ENCODE results near the gene TIMM44. TPM values are rescaled to one million over a fixed set of nuclear protein-coding genes. Genes with fewer than 3 reads are reported as not detected.
"Not testable (repeated sequence)": the region's sequence is repeated elsewhere in the genome, so short reads cannot be mapped to it uniquely, and the experiment has no call there.

TIMM44 gene
- total and polyA plus RNA-seq, 7 donors, result 33.0 to 80.1 (median 72.4) TPM

- no peak for DNase-seq
- H3K36me3 ChIP-seq, result peaks cover 42 to 86% (median 50%) of the 10 kb centered on the region in 4 donors
- intact Hi-C loops (cut with DNase I), result no loop called here
- H3K27ac ChIP-seq, result no peak overlapping the region
- no peaks in the 10 kb centered on the region for H3K9me3 ChIP-seq
- no peak overlapping the region for H3K4me3 ChIP-seq
- H3K4me1 ChIP-seq, result no peaks in the 10 kb centered on the region
- TF ChIP-seq CTCF (IDR thresholded peaks at IDR 0.05), result no peak
- no peaks in the 10 kb centered on the region for H3K27me3 ChIP-seq
- WGBS, 2 donors, result 96% methylated on average over 25 of the region's 25 CpGs
These were observed 20.1 kb upstream of the TIMM44 start for GRCh38 chr19:7963566-7963965.

GRCh38 chr19:7962644-7963268 lies 19.3 kb upstream of the TIMM44 start:
- WGBS, 2 donors, result 90 to 91% methylated on average over 22 of the region's 22 CpGs
- no peak for DNase-seq
- peaks cover 36 to 78% (median 46%) of the 10 kb centered on the region in 4 donors for H3K36me3 ChIP-seq

GRCh38 chr19:7961920-7962626 lies 18.6 kb upstream of the TIMM44 start:
- TF ChIP-seq CTCF (IDR thresholded peaks at IDR 0.05), result no peak
- no peak for TF ChIP-seq POLR2AphosphoS5 (IDR thresholded peaks at IDR 0.05)
- no peak for TF ChIP-seq POLR2A (IDR thresholded peaks at IDR 0.05)
- no peak for TF ChIP-seq EP300 (IDR thresholded peaks at IDR 0.05)
- DNase-seq, result no peak
- Histone ChIP-seq H3K27ac (no peak overlapping the region), H3K4me1 (no peaks in the 10 kb centered on the region), H3K36me3 (peaks cover 29 to 71% (median 43%) of the 10 kb centered on the region in 4 donors), H3K27me3 (no peaks in the 10 kb centered on the region), H3K4me3 (no peak overlapping the region), H3K9me3 (no peaks in the 10 kb centered on the region)
- 84 to 89% methylated on average over 13 of the region's 13 CpGs for WGBS, 2 donors
- intact Hi-C loops (cut with DNase I), result no loop called here

More at GRCh38 chr19:7962644-7963268, 19.3 kb upstream of the TIMM44 start:
- no peak overlapping the region for H3K27ac ChIP-seq
- no peaks in the 10 kb centered on the region for H3K27me3 ChIP-seq
- intact Hi-C loops (cut with DNase I), result no loop called here
- no peak for TF ChIP-seq POLR2AphosphoS5 (IDR thresholded peaks at IDR 0.05)
- TF ChIP-seq EP300 (IDR thresholded peaks at IDR 0.05), result no peak
- no peak for TF ChIP-seq CTCF (IDR thresholded peaks at IDR 0.05)
- no peak for TF ChIP-seq POLR2A (IDR thresholded peaks at IDR 0.05)
- no peaks in the 10 kb centered on the region for H3K4me1 ChIP-seq
- no peaks in the 10 kb centered on the region for H3K9me3 ChIP-seq
- H3K4me3 ChIP-seq, result no peak overlapping the region

- peaks cover 19 to 62% (median 33%) of the 10 kb centered on the region in 4 donors for H3K36me3 ChIP-seq
- H3K27ac ChIP-seq; H3K27me3 ChIP-seq; H3K4me1 ChIP-seq; DNase-seq; H3K9me3 ChIP-seq; intact Hi-C loops (cut with DNase I); H3K4me3 ChIP-seq: not testable (repeated sequence)
- 94 to 95% methylated on average over 4 of the region's 4 CpGs for WGBS, 2 donors
These were observed 17.6 kb upstream of the TIMM44 start for GRCh38 chr19:7961082-7961481.

GRCh38 chr19:7959211-7959610 lies 15.7 kb upstream of the TIMM44 start:
- DNase-seq, result no peak
- peaks cover 13 to 43% (median 22%) of the 10 kb centered on the region in 4 donors for H3K36me3 ChIP-seq
- H3K27me3 ChIP-seq, result no peaks in the 10 kb centered on the region
- 50 to 75% methylated on average over 6 of the region's 6 CpGs for WGBS, 2 donors
- no peak overlapping the region for H3K27ac ChIP-seq
- no peaks in the 10 kb centered on the region for H3K9me3 ChIP-seq
- intact Hi-C loops (cut with DNase I), result no loop called here
- no peak overlapping the region for H3K4me3 ChIP-seq
- H3K4me1 ChIP-seq, result no peaks in the 10 kb centered on the region
- TF ChIP-seq POLR2A (IDR thresholded peaks at IDR 0.05), result no peak
- no peak for TF ChIP-seq EP300 (IDR thresholded peaks at IDR 0.05)
- no peak for TF ChIP-seq POLR2AphosphoS5 (IDR thresholded peaks at IDR 0.05)
- TF ChIP-seq CTCF (IDR thresholded peaks at IDR 0.05), result no peak

Measured in sigmoid colon (tissue), 7 donors.